22Rv1 (cell line): ENCODE data around the gene YAP1.

Experiments
- H3K27ac ChIP-seq: fragments of 450-650 bp; 2 replicates; pipeline ENCODE4 v1.5.1; 2017
- ZFX ChIP-seq: fragments of 450-650 bp; IDR thresholded peaks from 2 replicates; pipeline ENCODE4 v1.6.1; 2017; ENCODE audit warnings: antibody characterized with exemption, borderline replicate concordance
- TF ChIP-seq, protein P1 (sequence below): fragments of 450-650 bp; IDR thresholded peaks from 2 replicates; pipeline ENCODE4 v1.5.1; 2017; ENCODE audit warnings: mild to moderate bottlenecking

The YAP1 gene

DNA sequence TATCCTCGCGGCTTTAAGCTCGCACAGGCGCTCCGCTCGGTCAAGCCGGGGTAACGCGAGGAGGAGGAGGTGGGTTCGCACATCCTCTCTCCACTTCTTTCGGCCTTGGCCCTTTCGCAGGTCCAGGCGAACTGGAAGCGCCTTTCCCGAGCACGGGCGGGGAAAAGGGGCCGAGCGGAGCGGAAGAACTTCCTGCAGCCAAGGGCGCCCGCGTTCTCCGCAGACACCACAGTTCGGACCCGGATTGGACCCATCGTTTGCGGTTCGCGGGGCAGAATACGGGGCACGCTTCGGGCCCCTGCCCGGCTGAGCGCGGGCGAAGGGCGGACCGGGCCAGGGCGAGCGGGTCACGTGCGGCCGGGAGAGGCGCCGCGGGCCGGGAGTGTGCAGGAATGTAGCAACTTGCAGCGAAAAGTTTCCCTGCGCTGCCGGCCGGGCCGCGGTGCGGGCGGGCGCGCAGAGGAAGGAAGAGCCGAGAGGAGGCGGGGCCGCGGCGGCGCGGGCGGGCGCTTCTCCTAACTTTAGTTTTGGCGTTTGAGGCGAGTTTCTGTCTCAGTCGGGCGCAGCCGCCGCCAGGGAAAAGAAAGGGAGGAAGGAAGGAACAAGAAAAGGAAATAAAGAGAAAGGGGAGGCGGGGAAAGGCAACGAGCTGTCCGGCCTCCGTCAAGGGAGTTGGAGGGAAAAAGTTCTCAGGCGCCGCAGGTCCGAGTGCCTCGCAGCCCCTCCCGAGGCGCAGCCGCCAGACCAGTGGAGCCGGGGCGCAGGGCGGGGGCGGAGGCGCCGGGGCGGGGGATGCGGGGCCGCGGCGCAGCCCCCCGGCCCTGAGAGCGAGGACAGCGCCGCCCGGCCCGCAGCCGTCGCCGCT, at the start of gene YAP1:
TSS of gene YAP1 (plus strand) at position 552 of the 865 bp plus-strand sequence. CDS start 402 bp downstream, outside the sequence.
- TF ChIP-seq ZFX: no peak
- TF ChIP-seq, protein P1, sequence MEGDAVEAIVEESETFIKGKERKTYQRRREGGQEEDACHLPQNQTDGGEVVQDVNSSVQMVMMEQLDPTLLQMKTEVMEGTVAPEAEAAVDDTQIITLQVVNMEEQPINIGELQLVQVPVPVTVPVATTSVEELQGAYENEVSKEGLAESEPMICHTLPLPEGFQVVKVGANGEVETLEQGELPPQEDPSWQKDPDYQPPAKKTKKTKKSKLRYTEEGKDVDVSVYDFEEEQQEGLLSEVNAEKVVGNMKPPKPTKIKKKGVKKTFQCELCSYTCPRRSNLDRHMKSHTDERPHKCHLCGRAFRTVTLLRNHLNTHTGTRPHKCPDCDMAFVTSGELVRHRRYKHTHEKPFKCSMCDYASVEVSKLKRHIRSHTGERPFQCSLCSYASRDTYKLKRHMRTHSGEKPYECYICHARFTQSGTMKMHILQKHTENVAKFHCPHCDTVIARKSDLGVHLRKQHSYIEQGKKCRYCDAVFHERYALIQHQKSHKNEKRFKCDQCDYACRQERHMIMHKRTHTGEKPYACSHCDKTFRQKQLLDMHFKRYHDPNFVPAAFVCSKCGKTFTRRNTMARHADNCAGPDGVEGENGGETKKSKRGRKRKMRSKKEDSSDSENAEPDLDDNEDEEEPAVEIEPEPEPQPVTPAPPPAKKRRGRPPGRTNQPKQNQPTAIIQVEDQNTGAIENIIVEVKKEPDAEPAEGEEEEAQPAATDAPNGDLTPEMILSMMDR: no peak
- peak within 1 kb of the TSS; percentile 96 for H3K27ac ChIP-seq

DNA sequence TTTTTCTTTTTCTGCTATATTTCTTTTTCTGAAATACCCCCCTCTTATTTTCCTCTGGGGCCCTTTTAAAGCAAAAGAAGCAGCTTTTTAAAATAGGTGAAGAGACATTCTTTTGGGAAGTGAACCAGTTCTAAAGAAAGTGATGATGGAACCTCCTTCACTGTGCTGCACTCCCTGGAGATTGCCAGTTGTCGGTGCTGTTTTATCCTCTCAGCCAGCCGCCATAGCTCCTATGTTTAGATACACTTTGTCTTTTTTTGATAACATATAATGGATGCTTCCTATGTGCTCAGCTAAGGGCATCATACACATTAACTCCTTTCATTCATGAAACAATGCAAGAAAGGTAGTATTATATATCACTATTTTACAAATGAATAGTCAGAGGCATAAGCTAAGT, 49.0 kb upstream of the YAP1 start:
- no peak overlapping the region for H3K27ac ChIP-seq
- TF ChIP-seq, protein P1: peak; percentile 53
- TF ChIP-seq ZFX: no peak

DNA sequence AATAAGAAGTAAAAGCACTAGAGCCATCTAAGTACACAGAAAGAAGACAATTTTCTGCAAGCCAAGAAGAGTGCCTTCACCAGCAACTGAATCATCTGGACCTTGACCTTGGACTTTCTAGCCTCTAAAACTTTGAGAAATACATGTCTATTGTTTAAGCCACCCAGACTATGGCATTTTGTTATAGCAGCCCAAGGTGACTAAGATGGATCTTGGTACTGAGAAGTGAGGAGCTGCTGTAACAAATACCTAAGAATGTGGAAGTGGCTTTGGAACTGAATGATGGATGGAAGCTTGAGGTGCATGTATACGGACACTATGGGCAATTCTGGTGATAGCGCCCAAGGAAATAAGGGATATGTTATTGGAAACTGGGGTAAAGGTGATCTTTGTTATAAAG, 48.1 kb upstream of the YAP1 start:
- TF ChIP-seq ZFX: no peak
- TF ChIP-seq, protein P1: no peak
- no peak overlapping the region for H3K27ac ChIP-seq

DNA sequence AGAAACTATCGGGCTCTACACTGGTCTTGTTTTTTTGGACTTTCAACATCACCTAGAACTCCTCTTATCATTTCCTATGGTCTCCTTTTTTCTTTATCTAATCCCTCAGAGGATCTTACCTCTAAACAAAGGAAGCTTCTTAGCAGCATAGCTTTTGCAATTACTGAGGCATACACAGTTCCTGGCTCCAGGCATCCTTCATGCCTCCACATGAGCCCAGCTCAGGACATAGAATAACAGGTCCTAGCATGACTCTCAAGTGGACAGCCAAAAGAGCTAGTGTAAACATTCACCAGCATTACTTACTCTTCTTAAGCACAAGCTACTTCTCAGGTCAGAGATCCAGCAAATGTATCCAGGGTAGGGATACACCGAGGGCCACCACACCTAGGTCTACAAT, 45.9 kb upstream of the YAP1 start:
- no peak overlapping the region for H3K27ac ChIP-seq
- TF ChIP-seq, protein P1: no peak
- no peak for TF ChIP-seq ZFX

DNA sequence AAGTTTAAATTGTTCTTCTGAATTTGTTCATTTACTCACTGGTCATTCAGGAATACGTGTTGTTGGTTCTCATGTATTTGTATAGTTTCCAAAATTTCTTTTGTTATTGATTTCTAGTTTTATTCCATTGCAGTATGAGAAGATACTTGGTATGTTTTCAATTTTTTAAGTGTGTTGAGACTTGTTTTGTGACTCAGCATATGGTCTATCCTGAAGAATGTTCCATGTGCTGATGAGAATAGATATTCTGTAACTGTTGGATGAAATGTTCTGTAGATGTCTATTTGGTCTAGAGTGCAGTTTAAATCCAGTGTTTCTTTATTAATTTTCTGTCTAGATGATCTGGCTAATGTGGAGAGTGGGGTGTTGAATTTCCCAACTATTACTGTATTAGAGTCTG, 39.5 kb upstream of the YAP1 start:
- no peak overlapping the region for H3K27ac ChIP-seq
- no peak for TF ChIP-seq ZFX
- TF ChIP-seq, protein P1: no peak

DNA sequence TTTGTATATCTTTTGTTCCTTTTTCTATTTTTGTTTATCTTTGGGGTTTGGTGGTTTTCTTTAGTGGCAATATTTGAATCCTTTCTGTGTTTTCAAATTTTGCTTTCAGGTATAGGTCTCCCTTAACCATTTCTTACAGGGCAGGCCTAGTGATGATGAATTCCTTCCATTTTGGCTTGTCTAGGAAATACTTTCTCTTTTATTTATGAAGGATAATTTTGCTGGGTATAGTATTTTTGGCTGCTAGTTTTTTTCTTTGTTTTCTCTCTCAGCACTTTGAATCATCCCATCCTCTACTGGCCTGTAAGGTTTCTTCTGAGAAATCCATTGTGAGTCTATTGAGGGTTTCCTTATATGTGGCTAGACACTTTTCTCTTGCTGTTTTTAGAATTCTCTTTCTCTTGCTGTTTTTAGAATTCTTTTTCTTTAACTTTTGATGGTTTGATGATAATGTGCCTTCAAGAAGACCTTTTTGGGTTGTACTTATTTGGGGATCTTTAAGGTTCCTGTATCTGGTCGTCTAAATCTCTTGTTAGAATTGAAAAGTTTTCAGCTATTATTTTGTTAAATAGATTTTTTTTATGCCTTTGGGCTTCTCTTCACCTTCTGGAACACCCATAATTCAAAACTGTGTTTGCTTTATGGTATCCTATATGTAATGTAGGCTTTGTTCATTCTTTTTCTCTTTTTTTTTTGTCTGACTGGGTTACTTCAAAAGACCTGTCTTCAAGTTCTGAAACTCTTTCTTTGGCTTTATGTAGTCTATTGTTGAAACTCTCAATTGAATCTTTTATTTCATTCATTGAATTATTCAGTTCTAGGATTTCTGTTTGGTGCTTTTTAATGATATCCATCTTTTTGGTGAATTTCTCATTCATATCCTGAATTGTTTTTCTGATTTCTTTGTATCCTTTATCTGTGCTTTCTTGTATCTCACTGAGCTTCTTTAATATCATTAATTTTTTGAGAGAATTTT, 38.5 kb upstream of the YAP1 start:
- no peak for TF ChIP-seq ZFX
- TF ChIP-seq, protein P1: no peak
- no peak overlapping the region for H3K27ac ChIP-seq
